ENCODE data around the gene TIAM2. TPM values are rescaled to one million over a fixed set of nuclear protein-coding genes. Genes with fewer than 3 reads are reported as not detected.
A peak's percentile ranks its signal among the peaks of the same experiment; 100 is the strongest.

Gene TIAM2
- polyA plus RNA-seq, 4 donors, result 7.8 to 34.4 (median 17.3) TPM

GRCh38 chr6:155128977-155129376 is 133.9 kb downstream of the TIAM2 start:
- Histone ChIP-seq H3K36me3 (ENCODE audit: control insufficient read depth in 3 of 3, insufficient read depth in 2 of 3, low read depth in 1 of 3, low read length in 3 of 3) (peaks cover 0 to 31% (median 2%) of the 10 kb centered on the region in 3 donors), H3K4me3 (ENCODE audit: low read depth in 1 of 3, low read length in 3 of 3) (no peak overlapping the region), H3K9me3 (ENCODE audit: control insufficient read depth in 2 of 2, insufficient read depth in 1 of 2, low read depth in 1 of 2, low read length in 1 of 2) (no peaks in the 10 kb centered on the region), H3K4me1 (ENCODE audit: control insufficient read depth in 3 of 3, insufficient read depth in 2 of 3, low read depth in 1 of 3, low read length in 2 of 3) (no peaks in the 10 kb centered on the region), H3K27me3 (ENCODE audit: control insufficient read depth in 3 of 3, insufficient read depth in 3 of 3, low read length in 3 of 3) (no peaks in the 10 kb centered on the region), H3K27ac (ENCODE audit: low read depth in 1 of 3, low read length in 2 of 3) (no peak overlapping the region)
- 92 to 96% (median 94%) methylated on average over 4 of the region's 4 CpGs for WGBS, 3 donors
- FAIRE-seq, result no peak
- DNase-seq, result no peak

GRCh38 chr6:155129744-155130143 is 134.6 kb downstream of the TIAM2 start:
- no peak for FAIRE-seq
- no peak for DNase-seq
- Histone ChIP-seq H3K9me3 (ENCODE audit: control insufficient read depth in 2 of 2, insufficient read depth in 1 of 2, low read depth in 1 of 2, low read length in 1 of 2) (no peaks in the 10 kb centered on the region), H3K4me1 (ENCODE audit: control insufficient read depth in 3 of 3, insufficient read depth in 2 of 3, low read depth in 1 of 3, low read length in 2 of 3) (no peaks in the 10 kb centered on the region), H3K4me3 (ENCODE audit: low read depth in 1 of 3, low read length in 3 of 3) (no peak overlapping the region), H3K36me3 (ENCODE audit: control insufficient read depth in 3 of 3, insufficient read depth in 2 of 3, low read depth in 1 of 3, low read length in 3 of 3) (peaks cover 0 to 31% (median 2%) of the 10 kb centered on the region in 3 donors), H3K27me3 (ENCODE audit: control insufficient read depth in 3 of 3, insufficient read depth in 3 of 3, low read length in 3 of 3) (no peaks in the 10 kb centered on the region), H3K27ac (ENCODE audit: low read depth in 1 of 3, low read length in 2 of 3) (no peak overlapping the region)
- 92 to 94% (median 93%) methylated on average over 12 to 14 of the region's 14 CpGs for WGBS, 3 donors

- no peak for DNase-seq
These were observed 135.2 kb downstream of the TIAM2 start for GRCh38 chr6:155130161-155130853.

GRCh38 chr6:155132617-155133016 is 137.5 kb downstream of the TIAM2 start:
- 85 to 91% (median 87%) methylated on average over 9 of the region's 9 CpGs for WGBS, 3 donors
- Histone ChIP-seq H3K4me1 (ENCODE audit: control insufficient read depth in 3 of 3, insufficient read depth in 2 of 3, low read depth in 1 of 3, low read length in 2 of 3) (no peaks in the 10 kb centered on the region), H3K36me3 (ENCODE audit: control insufficient read depth in 3 of 3, insufficient read depth in 2 of 3, low read depth in 1 of 3, low read length in 3 of 3) (peaks cover 0 to 32% (median 2%) of the 10 kb centered on the region in 3 donors), H3K9me3 (ENCODE audit: control insufficient read depth in 2 of 2, insufficient read depth in 1 of 2, low read depth in 1 of 2, low read length in 1 of 2) (no peaks in the 10 kb centered on the region), H3K4me3 (ENCODE audit: low read depth in 1 of 3, low read length in 3 of 3) (no peak overlapping the region), H3K27me3 (ENCODE audit: control insufficient read depth in 3 of 3, insufficient read depth in 3 of 3, low read length in 3 of 3) (no peaks in the 10 kb centered on the region), H3K27ac (ENCODE audit: low read depth in 1 of 3, low read length in 2 of 3) (no peak overlapping the region)
- no peak for DNase-seq
- FAIRE-seq, result no peak

More at GRCh38 chr6:155130161-155130853, 135.2 kb downstream of the TIAM2 start:
- no peaks in the 10 kb centered on the region for H3K27me3 ChIP-seq (ENCODE audit: control insufficient read depth in 3 of 3, insufficient read depth in 3 of 3, low read length in 3 of 3)
- WGBS, 3 donors, result 93 to 94% (median 93%) methylated on average over 14 of the region's 14 CpGs
- FAIRE-seq, result no peak
- peaks cover 0 to 31% (median 2%) of the 10 kb centered on the region in 3 donors for H3K36me3 ChIP-seq (ENCODE audit: control insufficient read depth in 3 of 3, insufficient read depth in 2 of 3, low read depth in 1 of 3, low read length in 3 of 3)
- no peaks in the 10 kb centered on the region for H3K9me3 ChIP-seq (ENCODE audit: control insufficient read depth in 2 of 2, insufficient read depth in 1 of 2, low read depth in 1 of 2, low read length in 1 of 2)
- H3K4me1 ChIP-seq (ENCODE audit: control insufficient read depth in 3 of 3, insufficient read depth in 2 of 3, low read depth in 1 of 3, low read length in 2 of 3), result no peaks in the 10 kb centered on the region
- H3K4me3 ChIP-seq (ENCODE audit: low read depth in 1 of 3, low read length in 3 of 3), result no peak overlapping the region
- H3K27ac ChIP-seq (ENCODE audit: low read depth in 1 of 3, low read length in 2 of 3), result no peak overlapping the region

GRCh38 chr6:155141002-155141401 is 145.9 kb downstream of the TIAM2 start:
- no peak overlapping the region for H3K27ac ChIP-seq (ENCODE audit: low read depth in 1 of 3, low read length in 2 of 3)
- no peak for DNase-seq
- WGBS, 3 donors, result 78 to 89% (median 80%) methylated on average over 1 of the region's 1 CpG
- no peaks in the 10 kb centered on the region for H3K9me3 ChIP-seq (ENCODE audit: control insufficient read depth in 2 of 2, insufficient read depth in 1 of 2, low read depth in 1 of 2, low read length in 1 of 2)
- H3K4me3 ChIP-seq (ENCODE audit: low read depth in 1 of 3, low read length in 3 of 3), result no peak overlapping the region
- H3K27me3 ChIP-seq (ENCODE audit: control insufficient read depth in 3 of 3, insufficient read depth in 3 of 3, low read length in 3 of 3), result no peaks in the 10 kb centered on the region
- peaks cover 0 to 21% (median 10%) of the 10 kb centered on the region in 3 donors for H3K4me1 ChIP-seq (ENCODE audit: control insufficient read depth in 3 of 3, insufficient read depth in 2 of 3, low read depth in 1 of 3, low read length in 2 of 3)
- FAIRE-seq, result no peak
- H3K36me3 ChIP-seq (ENCODE audit: control insufficient read depth in 3 of 3, insufficient read depth in 2 of 3, low read depth in 1 of 3, low read length in 3 of 3), result peaks cover 0 to 29% (median 5%) of the 10 kb centered on the region in 3 donors

- Histone ChIP-seq H3K4me3 (ENCODE audit: low read depth in 1 of 3, low read length in 3 of 3) (no peak overlapping the region), H3K36me3 (ENCODE audit: control insufficient read depth in 3 of 3, insufficient read depth in 2 of 3, low read depth in 1 of 3, low read length in 3 of 3) (peaks cover 0 to 32% (median 5%) of the 10 kb centered on the region in 3 donors), H3K4me1 (ENCODE audit: control insufficient read depth in 3 of 3, insufficient read depth in 2 of 3, low read depth in 1 of 3, low read length in 2 of 3) (peaks cover 0 to 21% (median 10%) of the 10 kb centered on the region in 3 donors), H3K27me3 (ENCODE audit: control insufficient read depth in 3 of 3, insufficient read depth in 3 of 3, low read length in 3 of 3) (no peaks in the 10 kb centered on the region), H3K27ac (ENCODE audit: low read depth in 1 of 3, low read length in 2 of 3) (no peak overlapping the region), H3K9me3 (ENCODE audit: control insufficient read depth in 2 of 2, insufficient read depth in 1 of 2, low read depth in 1 of 2, low read length in 1 of 2) (no peaks in the 10 kb centered on the region)
- 87 to 97% (median 90%) methylated on average over 2 of the region's 2 CpGs for WGBS, 3 donors
- DNase-seq, result no peak
- FAIRE-seq, result no peak
These were observed 146.4 kb downstream of the TIAM2 start for GRCh38 chr6:155141512-155141911.

- 23 to 42% (median 41%) methylated on average over 13 of the region's 13 CpGs for WGBS, 3 donors
These were observed 147.3 kb downstream of the TIAM2 start for GRCh38 chr6:155142168-155143028.

GRCh38 chr6:155143029-155143577 is 148.0 kb downstream of the TIAM2 start:
- H3K27ac ChIP-seq (ENCODE audit: low read depth in 1 of 3, low read length in 2 of 3), result peak overlapping the region in 2 of 3 donors; percentile 84 to 86
- peaks cover 0 to 21% (median 10%) of the 10 kb centered on the region in 3 donors for H3K4me1 ChIP-seq (ENCODE audit: control insufficient read depth in 3 of 3, insufficient read depth in 2 of 3, low read depth in 1 of 3, low read length in 2 of 3)
- FAIRE-seq (no peak), DNase-seq (peak in 1 of 2 donors; percentile 33)
- peaks cover 0 to 27% (median 5%) of the 10 kb centered on the region in 3 donors for H3K36me3 ChIP-seq (ENCODE audit: control insufficient read depth in 3 of 3, insufficient read depth in 2 of 3, low read depth in 1 of 3, low read length in 3 of 3)
- no peaks in the 10 kb centered on the region for H3K27me3 ChIP-seq (ENCODE audit: control insufficient read depth in 3 of 3, insufficient read depth in 3 of 3, low read length in 3 of 3)
- WGBS, 3 donors, result 9 to 12% (median 11%) methylated on average over 4 of the region's 4 CpGs
- H3K4me3 ChIP-seq (ENCODE audit: low read depth in 1 of 3, low read length in 3 of 3), result peak overlapping the region in 1 of 3 donors; percentile 11
- no peaks in the 10 kb centered on the region for H3K9me3 ChIP-seq (ENCODE audit: control insufficient read depth in 2 of 2, insufficient read depth in 1 of 2, low read depth in 1 of 2, low read length in 1 of 2)

More at GRCh38 chr6:155142168-155143028, 147.3 kb downstream of the TIAM2 start:
- Histone ChIP-seq H3K27me3 (ENCODE audit: control insufficient read depth in 3 of 3, insufficient read depth in 3 of 3, low read length in 3 of 3) (no peaks in the 10 kb centered on the region), H3K27ac (ENCODE audit: low read depth in 1 of 3, low read length in 2 of 3) (peak overlapping the region in 2 of 3 donors; percentile 84 to 86), H3K36me3 (ENCODE audit: control insufficient read depth in 3 of 3, insufficient read depth in 2 of 3, low read depth in 1 of 3, low read length in 3 of 3) (peaks cover 0 to 30% (median 5%) of the 10 kb centered on the region in 3 donors), H3K4me1 (ENCODE audit: control insufficient read depth in 3 of 3, insufficient read depth in 2 of 3, low read depth in 1 of 3, low read length in 2 of 3) (peaks cover 0 to 21% (median 10%) of the 10 kb centered on the region in 3 donors), H3K4me3 (ENCODE audit: low read depth in 1 of 3, low read length in 3 of 3) (no peak overlapping the region), H3K9me3 (ENCODE audit: control insufficient read depth in 2 of 2, insufficient read depth in 1 of 2, low read depth in 1 of 2, low read length in 1 of 2) (no peaks in the 10 kb centered on the region)
- DNase-seq, result peak; percentile 48 to 65
- FAIRE-seq, result no peak
